ENCODE results near the gene DCTN2.

Gene DCTN2

DNA sequence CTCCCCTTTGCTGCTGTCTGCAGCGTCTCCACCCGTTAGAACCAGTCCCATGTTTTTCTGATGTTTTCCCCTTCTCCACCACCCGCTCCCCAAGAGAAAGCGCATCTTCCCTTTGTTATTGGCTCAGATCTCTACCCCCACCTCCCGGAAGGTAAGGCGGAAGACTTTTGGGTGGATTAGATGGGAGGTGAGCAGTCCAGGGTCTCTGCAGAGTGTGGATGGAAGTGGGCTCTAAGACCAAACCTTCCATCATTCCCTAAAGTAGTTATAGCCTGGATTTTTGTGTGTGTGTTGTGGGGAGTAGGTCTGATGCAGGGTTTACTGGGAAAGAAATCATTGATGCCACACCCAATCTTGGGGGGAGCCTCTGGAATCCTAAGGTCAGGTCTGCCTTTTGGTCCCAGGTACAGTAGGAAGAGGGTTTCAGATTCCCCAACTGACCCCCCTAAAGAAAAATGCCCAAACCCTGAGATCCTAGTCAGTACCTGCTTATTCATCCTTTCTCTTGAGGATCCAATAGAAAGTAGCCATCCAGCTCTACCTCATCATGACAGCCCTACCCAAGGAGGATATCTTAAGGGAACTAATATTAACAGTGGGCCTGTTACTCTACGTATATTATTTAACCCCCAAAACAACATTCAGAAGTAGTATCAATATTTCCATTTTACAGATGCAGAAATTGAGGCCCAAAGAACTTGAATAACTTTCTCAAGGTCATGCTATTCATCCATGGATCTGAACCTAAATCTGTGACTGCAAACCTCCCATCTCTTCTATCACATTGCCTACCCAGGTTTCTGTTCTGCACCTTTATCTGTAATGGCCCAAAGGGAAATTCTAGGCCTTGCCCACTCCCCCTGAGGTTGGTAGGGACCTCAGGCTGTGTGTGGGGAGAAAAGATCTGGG is 3.9 kb upstream of the DCTN2 start:
- DNase-seq = peak in 1 of 58 donors; percentile 44

DNA sequence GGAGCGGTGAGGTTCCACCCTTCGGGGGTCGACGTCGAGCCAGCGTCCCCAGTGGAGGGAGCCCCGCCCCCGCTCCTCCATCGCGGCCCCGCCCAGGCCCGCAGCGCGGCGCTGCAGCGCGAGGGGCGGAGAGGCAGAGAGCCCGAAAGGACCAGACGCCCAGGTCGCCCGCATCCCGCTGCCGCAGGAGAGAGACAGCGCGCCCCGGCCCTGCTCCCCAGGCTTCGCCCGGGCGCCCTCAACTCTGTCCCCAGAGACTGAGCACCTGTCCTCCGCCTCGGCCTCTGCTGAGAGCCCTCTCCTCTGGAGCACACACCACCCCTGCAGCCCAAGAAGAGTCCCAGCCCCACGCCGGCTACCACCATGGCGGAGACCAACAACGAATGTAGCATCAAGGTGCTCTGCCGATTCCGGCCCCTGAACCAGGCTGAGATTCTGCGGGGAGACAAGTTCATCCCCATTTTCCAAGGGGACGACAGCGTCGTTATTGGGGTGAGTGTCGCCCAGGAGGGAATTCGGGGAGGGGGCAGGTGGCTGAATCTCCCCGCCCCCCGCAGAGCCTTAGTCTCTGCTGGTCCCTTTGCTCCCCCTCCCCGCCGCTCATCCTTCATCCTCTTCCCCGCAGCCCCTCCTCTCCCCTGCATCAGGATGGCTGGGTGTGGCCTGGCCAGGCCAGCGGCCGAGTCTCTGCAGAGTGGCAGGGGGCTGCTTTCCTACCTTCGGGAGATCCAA is 3.1 kb upstream of the DCTN2 start, which contains the start of gene KIF5A:
TSS of gene KIF5A (plus strand) at position 136 of the 732 bp plus-strand sequence. CDS start at position 364, 228 bp downstream.
- DNase-seq = peak in 51 of 58 donors; percentile 11 to 83 (median 44)

DNA sequence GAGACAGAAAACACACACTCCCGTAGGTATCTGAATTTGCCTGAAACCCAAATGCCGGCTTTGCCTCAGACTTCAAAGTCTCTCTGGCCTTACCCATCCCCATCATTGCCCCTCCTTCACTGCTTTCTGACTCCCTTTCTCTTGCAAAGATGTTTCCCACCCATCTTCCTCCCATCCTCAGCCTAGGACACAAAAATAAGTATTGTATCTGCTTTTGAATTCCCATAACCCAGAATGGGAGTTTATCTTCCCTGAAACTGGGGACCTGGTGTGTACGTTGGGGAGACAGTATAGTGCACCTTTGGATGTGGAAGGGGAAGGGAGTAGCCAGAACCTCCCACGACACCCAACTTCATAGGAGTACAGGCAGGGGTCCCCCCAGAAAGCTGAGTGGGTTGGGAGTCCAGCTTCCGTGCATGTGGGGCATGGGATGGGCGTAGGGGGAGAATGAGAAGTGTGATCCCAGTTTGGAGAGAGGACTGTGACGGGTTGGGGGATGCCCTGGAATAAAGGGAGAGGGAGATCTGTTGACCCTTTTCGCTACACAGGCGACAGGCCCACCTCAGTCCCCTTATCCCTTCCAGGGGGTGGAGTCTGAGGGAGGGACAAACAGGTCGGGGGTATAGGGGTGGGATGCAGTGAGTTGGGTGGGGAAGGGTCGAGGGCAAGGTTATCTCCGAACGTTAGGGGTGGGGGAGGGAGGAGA is 2.4 kb upstream of the DCTN2 start:
- DNase-seq = peak in 3 of 58 donors; percentile 1 to 61 (median 15)

DNA sequence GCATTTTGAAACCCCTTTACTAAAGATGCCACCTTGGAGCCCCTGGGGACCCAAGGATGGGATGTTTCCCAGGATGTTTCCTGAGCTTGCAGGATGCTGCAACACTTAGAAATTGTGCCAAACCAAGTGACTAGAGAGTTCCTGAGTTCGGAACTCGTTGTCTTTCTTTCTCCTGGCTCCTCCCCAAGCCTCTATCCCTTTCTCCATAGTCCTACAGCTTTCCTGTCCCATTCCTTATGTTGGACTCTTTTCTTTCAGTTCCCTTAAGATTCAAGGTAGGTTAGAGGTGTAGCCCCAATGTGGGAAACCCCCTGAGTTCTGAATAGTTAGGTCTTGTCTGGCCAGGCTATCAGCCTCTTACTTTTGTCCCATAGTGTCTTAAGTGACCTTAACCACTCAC is 1.5 kb upstream of the DCTN2 start:
- no peak for DNase-seq

DNA sequence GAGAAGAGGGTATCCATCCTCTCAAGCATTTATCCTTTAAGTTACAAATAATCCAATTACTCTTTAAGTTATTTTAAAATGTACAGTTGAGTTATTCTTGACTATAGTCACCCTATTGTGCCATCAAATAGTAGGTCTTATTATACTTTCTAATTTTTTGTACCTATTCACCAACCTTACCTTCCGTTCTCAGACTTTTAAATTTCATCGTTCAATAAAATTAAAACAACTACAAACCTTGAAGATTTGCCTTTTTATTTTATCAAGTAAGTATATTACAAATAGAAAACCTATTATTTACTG is 972 bp upstream of the DCTN2 start:
- no peak for DNase-seq

DNA sequence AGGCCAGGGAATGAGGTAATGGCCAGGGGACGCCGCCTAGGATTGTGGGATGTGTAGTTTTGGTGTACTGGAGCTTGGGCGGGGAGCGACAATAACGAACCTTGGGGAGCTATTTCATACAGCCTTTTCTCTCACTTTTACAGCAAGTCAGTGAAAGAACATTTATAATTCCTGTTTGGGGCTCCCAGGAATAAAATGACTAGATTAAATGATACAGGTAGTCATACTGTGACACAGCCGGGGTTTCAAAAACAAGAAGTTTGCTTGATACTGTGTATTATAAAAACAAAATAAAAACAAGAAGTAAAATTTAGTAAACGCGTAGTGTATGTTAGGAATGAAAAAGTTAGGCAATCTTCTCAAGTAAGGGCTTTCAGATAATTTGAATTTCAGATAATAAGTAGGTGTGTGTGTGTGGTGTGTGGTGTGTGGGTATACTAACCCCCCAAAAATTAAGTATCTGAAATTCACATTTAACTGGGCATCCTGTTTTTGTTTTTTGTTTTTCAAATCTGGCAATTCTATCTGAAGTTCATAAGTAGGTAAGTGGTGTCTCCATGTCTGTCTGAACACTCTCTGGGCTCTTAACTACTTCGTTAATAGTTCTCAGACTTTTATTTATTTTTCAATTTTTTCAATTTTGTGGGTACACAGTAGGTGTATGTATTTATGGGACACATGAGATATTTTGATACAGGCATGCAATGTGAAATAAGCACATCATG is 458 bp upstream of the DCTN2 start:
- no peak for DNase-seq

DNA sequence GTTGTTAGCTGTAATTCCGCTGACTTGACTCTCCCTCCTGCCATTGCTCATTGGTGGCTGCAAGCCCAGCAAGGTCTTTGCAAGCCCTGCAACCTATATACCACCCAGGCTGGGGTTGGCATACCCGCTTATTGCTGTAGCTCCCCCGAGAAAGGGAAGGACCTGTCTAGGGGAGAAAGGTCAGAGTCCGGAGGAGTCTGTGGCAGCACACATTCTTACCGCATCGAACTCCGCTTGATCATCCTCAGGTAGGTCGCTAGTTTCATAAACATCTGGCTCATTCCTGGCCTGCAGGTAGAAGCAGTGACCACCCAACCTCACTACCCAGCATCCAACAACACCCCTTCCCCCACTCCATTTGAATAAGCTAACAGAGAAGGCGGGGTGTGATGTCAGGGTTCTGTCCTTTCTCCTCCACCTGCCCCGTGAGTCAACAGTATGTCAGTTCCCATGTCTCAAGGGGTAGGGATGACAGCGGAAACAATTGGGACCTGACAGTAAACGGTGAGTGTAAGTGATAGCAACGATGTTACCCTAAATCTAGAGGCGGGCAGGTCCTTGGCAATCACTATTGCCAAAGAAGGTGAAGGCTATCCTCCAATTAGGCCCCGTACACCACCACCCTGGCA is 1.1 kb downstream of the DCTN2 start:
- no peak for DNase-seq

DNA sequence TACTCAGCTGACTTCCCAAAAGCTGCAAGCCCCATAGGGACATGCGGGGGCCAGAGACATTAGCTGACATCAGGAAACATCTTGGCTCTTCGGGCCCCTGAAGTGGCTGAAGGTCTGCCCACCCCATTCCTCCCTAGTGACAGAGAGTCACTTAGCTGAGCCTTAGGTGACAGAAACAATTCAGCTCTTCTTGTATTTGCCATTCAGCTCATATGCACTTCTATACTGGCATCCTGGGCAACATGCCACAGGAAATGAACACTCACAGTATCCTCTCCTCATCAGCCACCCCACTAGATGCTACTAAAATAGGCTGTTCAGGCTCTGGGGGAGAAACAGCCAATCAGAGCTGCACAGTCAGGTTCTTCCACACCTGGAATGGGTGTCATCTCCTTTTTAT is 3.4 kb downstream of the DCTN2 start:
- peak in 26 of 58 donors; percentile 8 to 61 (median 18) for DNase-seq

DNA sequence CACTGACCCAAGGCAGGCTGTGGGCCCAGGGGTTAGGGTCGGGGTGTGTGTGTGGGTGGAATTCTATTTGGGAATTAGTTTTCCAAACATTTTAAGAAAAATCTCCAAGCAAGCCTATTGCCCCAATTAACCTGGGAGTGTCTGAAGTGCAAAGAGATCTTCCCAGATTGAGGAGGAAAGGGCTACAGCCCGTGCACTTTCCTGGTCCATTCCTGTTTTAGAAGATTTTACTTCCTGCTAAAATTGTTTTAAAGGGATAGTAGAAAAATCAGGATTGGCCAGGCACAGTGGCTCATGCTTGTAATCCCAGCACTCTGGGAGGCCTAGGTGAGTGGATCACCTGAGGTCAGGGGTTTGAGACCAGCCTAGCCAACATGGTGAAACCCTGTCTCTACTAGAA is 5.3 kb downstream of the DCTN2 start:
- no peak for DNase-seq

DNA sequence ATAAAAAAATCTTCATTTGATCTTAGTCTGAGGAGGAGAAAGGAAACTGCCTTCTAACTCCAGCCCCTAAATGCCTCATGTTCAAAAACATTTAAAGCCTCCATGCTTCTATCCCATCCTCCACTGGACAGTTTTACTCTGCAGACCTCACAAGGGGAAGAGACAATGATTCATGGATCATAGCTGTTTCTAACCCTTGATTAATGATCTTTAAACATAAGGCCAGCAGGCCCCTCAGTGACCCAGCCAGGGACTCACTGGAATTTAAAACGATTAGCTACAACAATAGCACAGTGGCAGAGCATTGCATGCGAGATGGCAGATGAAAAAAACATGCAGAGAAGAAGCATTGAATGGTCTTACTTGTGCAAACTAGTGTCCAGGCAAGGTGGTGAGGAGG is 6.0 kb downstream of the DCTN2 start:
- no peak for DNase-seq

DNA sequence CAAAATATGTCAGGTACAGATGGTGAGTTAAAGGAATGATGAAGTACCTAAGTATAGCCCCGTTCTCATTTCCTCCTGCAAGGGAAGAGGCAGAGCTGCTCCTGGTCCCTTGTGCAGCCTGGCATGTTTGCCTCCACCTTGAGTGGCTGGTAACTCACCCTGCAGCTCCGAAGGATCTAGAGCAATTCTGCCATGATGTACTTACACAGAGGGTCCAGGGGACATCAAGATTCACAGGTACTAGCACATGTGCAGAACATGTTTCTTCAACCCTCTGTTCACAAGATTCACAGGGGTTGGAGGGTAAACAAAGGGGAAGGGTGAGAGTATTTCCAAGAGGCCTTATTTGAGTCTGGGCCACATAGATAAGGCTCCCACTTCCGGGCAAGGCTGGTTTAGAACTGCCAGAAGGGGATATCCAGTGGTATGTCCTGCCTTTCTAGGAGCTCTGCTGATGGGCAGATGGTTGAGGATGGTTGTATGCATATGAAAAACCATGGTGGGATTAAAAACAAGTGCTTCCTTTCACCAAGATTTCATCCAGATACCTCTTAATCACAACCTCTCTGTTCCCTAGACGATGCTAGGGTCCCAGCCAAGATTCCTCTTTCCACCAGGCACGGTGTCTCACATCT is 7.7 kb downstream of the DCTN2 start:
- no peak for DNase-seq

DNA sequence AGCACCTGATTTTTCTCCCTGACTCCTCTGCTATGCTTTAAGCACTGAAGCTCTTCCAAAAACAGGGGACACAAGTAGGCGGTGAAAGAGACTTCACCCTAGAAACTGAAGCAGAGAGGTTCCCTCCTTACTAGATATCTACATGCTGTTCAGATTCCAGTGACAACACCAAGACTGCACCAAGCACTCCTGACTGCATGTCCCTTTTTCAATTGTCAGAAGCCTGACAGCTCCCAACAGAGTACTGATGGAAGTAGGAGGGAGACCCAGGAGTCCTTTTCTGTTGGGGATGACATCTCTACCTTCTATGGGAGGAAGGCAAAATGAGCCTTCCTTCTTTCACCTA is 10.4 kb downstream of the DCTN2 start:
- DNase-seq = no peak

DNA sequence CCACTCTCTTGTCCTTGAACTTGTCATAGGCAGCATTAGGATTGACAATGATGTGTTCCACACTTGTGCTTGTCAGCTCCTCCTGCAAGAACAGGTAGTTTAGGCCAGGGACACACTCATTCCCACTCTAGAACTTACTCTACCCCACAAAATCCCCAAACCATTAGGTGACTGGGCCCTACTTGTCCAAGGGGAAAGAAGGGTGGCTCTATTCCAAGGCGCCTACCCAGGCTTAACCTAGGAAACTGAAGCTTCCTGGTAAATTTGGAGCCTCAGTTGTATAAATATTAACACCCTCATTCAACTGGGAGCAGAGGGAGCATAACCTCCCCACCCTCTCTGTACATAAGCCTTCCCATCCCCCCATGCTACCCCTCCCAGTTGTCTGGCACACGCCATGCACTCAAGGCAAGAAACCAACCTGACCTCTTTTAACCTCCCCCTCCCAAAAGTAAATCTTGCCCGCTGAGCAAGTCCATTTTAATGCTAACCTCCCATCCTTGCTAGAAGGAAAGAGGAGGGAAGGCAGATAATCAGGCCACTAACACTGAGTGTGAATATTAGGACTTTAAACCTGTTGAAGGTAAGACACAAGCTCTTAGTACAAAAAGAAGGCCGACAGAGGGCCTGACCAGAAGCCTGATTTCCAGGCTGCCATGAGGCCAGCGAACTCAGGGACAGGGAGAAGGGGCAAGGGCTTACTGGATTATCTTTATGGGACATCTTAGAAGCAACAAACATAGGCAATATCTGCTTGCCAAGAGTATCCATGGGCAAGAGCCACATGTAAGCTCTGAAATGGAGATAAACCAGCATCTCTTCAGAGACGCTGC is 11.0 kb downstream of the DCTN2 start:
- DNase-seq = no peak

DNA sequence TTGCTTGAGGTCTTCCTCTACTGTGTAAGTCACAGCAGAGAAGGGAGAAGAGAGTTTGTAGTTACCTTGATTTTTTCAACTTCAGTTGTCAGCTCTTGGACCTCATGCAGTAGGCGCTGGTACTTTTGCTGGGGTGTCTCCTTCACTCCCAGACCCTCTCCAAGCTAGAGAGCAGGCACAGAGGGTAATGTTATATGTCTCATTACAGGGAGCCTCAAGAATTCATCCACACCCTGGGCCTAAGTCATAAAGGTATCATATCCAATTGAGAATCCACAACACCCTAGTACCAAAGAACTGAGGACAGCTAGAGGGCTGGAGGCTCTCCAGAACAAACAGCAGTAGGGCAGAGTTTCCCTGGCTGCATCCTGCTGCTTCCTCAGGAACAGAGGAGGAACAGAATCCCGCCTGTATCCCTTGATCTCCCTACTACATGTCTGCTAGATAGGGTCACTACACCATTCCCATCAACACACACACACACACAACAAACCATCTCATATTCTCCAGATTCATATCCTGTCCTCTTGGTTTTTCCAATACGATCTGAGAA is 11.9 kb downstream of the DCTN2 start:
- DNase-seq = no peak

DNA sequence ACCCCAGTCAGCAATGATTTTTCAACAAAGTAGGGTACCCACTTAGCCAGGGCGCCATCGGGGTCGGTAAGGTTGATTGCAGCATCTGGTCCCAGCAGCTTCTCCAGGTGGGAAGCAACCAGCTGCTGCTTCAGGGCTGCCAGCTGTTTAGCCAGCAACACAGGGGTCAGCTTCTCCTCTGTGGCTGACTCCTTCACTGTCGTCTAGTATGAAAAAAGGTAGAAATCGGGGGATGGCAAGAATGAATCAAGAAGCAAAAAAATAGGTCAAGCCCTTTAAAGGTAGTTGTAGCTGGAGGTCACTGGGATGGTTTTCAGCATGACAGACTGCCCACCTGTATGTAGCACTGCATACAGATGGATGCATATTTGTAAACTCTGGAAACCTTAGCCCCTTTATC is 12.7 kb downstream of the DCTN2 start:
- no peak for DNase-seq

DNA sequence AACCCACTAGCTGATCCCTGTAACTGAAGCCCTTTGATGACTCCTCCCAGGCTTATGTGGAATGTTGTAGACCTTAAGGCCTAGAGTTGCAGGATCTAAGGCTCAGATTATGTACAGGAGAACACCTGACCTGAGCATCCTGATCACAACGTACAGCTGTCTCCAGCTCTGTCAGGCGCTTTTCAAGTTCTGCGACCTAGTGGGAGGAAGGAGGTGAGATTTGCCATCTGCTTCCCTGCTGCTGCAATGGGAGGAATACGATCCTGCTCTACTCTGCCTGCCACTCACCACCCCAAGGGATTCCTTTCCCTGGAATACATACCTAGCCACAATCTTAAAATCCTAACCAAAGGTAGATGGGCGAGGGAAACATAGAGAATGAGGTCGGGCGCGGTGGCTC is 13.9 kb downstream of the DCTN2 start:
- no peak for DNase-seq

DNA sequence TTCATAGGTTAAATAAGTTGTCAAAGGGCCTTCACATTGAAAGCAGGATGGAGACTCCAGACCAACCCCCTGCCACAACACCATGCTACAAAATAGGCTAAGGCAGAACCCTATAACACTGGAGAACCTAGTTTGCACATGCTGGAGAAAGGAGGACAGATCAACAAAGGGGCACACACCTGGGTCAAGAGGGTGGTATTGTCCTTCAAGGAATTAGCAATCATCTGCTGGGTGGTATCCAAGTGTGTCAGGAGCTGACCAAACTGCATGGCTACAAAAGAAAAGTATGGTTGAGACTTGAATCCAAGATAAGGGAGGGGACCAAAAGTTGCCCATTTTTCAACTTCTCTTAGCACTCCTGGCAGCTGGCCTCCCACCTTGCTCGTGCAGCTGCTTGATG is 15.2 kb downstream of the DCTN2 start:
- no peak for DNase-seq

DNA sequence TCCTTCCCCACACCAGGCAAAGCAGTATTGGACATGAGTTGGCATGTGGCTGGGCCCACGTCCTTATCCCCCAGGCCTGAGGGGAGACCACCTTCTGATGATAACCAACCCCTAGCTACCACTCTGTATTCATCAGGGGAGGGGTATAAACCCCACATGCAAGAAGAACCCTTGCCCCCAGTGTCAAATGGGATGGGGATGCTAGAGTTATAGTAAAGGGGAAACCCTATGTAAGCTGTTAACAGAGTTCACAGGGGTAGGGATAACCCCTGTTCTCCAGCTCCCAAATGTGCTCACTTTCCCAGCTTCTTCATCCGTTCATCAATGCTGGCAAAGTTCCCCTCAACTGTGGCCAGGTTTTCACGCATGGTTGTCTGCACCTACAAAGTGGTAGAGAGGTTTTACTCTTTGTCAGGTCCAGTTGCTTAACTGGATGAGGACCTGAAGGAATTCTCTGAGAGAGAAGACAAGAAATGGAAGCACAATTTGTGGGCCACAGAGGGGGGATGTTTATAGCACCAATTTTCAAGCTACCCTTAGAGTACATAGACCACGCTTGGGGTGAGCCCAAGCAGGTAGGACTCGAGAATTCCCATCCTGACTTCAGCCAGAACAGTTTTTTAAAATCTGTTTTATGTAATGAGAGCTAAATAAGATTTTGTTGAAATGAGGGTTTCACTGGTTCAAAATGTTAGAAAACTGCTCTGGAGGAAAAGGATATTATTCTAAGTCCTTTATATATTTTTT is 16.4 kb downstream of the DCTN2 start:
- DNase-seq = no peak
